ENCODE results near the gene SF3A1.

The SF3A1 gene

GRCh38 chr22:30290342-30291057 lies 66.2 kb downstream of the SF3A1 start:
- in situ Hi-C loops (cut with MboI; ENCODE audit: low sequenced_read_pairs), result no loop called here

GRCh38 chr22:30289980-30290313 lies 66.7 kb downstream of the SF3A1 start:
- in situ Hi-C loops (cut with MboI; ENCODE audit: low sequenced_read_pairs), result no loop called here

- in situ Hi-C loops (cut with MboI; ENCODE audit: low sequenced_read_pairs), result no loop called here
Observed at GRCh38 chr22:30289141-30289979, 67.3 kb downstream of the SF3A1 start, which contains the start of gene CASTOR1. TSS of gene CASTOR1 (minus strand) at chr22:30289505. CDS start at chr22:30289497, 8 bp downstream.

- in situ Hi-C loops (cut with MboI; ENCODE audit: low sequenced_read_pairs), result no loop called here
Observed at GRCh38 chr22:30288419-30289140, 68.1 kb downstream of the SF3A1 start.

GRCh38 chr22:30287648-30288418 lies 68.9 kb downstream of the SF3A1 start:
- in situ Hi-C loops (cut with MboI; ENCODE audit: low sequenced_read_pairs), result no loop called here

GRCh38 chr22:30286813-30287647 lies 69.7 kb downstream of the SF3A1 start:
- in situ Hi-C loops (cut with MboI; ENCODE audit: low sequenced_read_pairs), result no loop called here

- in situ Hi-C loops (cut with MboI; ENCODE audit: low sequenced_read_pairs), result no loop called here
Observed at GRCh38 chr22:30286331-30286730, 70.4 kb downstream of the SF3A1 start.

GRCh38 chr22:30285846-30286200 lies 70.9 kb downstream of the SF3A1 start:
- in situ Hi-C loops (cut with MboI; ENCODE audit: low sequenced_read_pairs), result no loop called here

GRCh38 chr22:30285176-30285845 lies 71.4 kb downstream of the SF3A1 start:
- in situ Hi-C loops (cut with MboI; ENCODE audit: low sequenced_read_pairs), result no loop called here

GRCh38 chr22:30284666-30285065 lies 72.0 kb downstream of the SF3A1 start:
- in situ Hi-C loops (cut with MboI; ENCODE audit: low sequenced_read_pairs), result no loop called here

- in situ Hi-C loops (cut with MboI; ENCODE audit: low sequenced_read_pairs), result no loop called here
Observed at GRCh38 chr22:30284172-30284571, 72.5 kb downstream of the SF3A1 start.

GRCh38 chr22:30283342-30283741 lies 73.4 kb downstream of the SF3A1 start:
- in situ Hi-C loops (cut with MboI; ENCODE audit: low sequenced_read_pairs), result no loop called here

GRCh38 chr22:30282616-30283046 lies 74.1 kb downstream of the SF3A1 start:
- in situ Hi-C loops (cut with MboI; ENCODE audit: low sequenced_read_pairs), result no loop called here
